VCaP (cell line): ENCODE data around the gene DDR1.
A peak's percentile ranks its signal among the peaks of the same experiment; 100 is the strongest.
"Not testable (repeated sequence)": the region's sequence is repeated elsewhere in the genome, so short reads cannot be mapped to it uniquely, and the experiment has no call there.

ENCODE experiments used
- H3K27ac ChIP-seq: fragments of 450-650 bp; 2 replicates; pipeline ENCODE4 v1.5.1; 2017
- TF ChIP-seq, protein P1 (sequence below): fragments of 450-650 bp; conservative IDR thresholded peaks from 2 replicates; pipeline ENCODE4 v1.5.1; 2017; ENCODE audit warnings: mild to moderate bottlenecking, moderate library complexity

The DDR1 gene

DNA sequence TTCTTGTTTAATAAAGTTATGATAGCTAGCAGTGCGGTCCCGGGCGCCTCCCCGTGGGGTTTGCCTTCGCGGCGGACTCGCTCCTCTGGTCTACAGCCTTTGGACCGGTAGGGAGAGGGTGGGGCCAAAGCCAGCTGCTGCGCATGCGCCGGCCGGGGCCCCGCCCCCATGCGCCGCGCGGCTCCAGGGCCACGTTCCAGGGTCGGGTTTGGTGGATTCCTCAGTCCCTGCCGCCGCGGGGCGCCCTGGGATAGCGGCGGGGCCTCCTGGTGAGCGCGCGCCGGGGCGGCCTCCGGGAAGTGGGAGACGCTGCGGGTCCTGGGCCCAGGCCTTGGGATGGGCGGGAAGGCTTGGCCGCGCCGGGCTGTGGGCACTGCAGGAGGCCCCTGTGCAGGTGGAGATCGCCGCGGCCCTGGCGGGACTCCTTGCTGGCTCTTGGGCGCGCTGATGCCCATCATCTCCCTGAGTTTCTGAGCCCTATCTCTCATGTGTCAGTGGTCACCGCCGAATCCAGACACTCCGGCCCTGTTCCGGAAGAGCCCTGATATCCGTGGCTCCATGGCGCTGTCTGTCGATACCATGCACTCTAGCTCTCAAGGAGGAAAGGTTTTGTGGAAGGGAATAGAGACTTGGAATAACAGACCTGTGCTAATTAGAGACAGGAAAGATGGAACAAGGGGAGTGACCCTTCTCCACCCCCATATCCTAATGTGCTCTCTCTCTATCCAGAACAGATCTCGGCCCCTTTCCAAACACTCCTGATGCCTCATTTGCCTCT is 29.9 kb downstream of the DDR1 start, which contains the start of gene VARS2:
VARS2 (plus strand) TSS at position 163 of the 778 bp plus-strand sequence; CDS start at position 762, 599 bp downstream.
- TF ChIP-seq, protein P1, sequence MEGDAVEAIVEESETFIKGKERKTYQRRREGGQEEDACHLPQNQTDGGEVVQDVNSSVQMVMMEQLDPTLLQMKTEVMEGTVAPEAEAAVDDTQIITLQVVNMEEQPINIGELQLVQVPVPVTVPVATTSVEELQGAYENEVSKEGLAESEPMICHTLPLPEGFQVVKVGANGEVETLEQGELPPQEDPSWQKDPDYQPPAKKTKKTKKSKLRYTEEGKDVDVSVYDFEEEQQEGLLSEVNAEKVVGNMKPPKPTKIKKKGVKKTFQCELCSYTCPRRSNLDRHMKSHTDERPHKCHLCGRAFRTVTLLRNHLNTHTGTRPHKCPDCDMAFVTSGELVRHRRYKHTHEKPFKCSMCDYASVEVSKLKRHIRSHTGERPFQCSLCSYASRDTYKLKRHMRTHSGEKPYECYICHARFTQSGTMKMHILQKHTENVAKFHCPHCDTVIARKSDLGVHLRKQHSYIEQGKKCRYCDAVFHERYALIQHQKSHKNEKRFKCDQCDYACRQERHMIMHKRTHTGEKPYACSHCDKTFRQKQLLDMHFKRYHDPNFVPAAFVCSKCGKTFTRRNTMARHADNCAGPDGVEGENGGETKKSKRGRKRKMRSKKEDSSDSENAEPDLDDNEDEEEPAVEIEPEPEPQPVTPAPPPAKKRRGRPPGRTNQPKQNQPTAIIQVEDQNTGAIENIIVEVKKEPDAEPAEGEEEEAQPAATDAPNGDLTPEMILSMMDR: peak; percentile 68
- H3K27ac ChIP-seq: peak within 1 kb of the TSS; percentile 86

DNA sequence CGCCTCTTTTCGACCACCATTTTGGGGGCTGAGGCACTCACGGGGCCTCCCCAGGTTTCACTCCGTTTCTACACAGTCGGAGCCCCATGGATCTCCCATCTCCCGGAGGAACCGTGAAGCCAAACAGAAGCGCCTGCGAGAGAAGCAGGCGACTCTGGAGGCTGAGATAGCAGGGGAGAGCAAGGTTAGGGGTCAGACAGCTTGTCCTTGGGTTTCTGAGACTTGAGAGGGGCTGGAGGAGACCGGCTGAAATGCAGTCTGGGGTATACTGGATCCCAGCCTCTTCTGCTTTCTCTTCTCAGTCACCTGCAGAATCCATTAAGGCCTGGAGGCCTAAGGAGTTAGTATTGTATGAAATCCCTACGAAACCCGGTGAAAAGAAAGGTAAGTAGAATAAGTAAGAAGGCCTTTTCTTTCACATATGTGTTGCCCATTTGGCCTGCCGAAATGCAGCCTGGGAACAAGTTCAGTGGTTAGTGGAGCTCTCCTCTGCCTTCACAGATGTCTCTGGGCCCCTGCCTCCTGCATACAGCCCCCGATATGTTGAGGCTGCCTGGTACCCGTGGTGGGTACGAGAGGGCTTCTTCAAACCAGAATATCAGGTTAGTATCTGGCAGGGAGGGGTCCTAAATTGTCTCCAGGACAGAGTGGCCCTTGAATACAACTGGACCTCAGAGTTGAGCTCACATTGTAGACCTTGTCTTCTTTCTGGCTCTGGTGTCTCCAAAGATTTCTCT is 30.7 kb downstream of the DDR1 start:
- TF ChIP-seq, protein P1: no peak
- H3K27ac ChIP-seq: peak overlapping the region; percentile 86

DNA sequence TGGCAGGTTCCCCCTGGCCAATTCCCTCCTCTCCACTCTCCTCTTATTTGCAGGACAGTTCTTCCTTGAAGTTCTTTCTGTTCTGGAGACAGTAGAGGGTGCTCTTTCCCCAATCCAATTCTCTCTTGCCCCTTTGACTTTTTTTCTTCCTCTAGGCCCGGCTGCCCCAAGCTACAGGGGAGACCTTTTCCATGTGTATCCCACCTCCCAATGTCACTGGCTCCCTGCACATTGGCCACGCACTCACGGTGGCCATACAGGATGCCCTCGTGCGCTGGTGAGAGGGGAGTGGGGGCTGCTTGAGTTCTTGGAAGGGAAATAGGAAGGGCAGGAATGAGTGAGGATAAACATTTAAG is 31.2 kb downstream of the DDR1 start:
- peak overlapping the region; percentile 86 for H3K27ac ChIP-seq

DNA sequence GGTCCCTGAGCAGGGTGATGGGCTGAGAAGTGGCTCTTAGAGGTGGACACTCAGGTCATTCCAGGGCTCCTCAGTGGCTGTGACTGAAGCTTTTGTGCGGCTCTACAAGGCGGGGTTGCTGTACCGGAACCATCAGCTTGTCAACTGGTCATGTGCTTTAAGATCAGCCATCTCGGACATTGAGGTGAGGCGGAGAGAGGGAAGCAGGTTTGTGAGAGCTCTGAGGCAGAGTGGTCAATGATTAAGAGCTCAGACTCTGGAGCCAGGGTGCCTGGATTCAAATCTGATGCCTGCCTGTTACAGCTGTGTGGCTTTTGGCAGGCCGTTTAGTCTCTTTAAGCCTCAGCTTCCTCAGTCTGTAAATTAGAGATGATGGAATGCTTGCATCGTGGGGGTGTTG is 32.7 kb downstream of the DDR1 start:
- TF ChIP-seq, protein P1: no peak
- peak overlapping the region; percentile 9; the same call in 1 of the 2 replicates for H3K27ac ChIP-seq

More for the DNA sequence above, 31.2 kb downstream of the DDR1 start:
- TF ChIP-seq, protein P1: peak; percentile 80

DNA sequence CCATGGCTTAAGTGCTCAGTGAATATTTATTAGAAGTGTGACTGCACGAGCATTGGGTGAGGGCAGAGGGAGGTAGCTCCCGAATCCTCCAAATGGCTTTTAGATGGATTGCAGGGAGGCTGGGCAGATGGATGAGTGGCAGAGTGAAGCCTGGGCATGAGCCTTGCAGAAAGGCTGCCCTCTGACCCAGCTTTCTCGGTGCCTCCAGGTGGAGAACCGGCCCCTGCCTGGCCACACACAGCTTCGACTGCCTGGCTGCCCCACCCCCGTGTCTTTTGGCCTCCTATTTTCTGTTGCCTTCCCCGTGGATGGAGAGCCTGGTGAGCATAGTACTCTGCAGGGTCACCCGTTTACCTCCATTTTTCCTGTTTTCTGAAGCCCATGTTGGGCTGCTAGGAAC is 33.2 kb downstream of the DDR1 start:
- no peak overlapping the region; the same call in 1 of the 2 replicates for H3K27ac ChIP-seq
- TF ChIP-seq, protein P1: no peak

DNA sequence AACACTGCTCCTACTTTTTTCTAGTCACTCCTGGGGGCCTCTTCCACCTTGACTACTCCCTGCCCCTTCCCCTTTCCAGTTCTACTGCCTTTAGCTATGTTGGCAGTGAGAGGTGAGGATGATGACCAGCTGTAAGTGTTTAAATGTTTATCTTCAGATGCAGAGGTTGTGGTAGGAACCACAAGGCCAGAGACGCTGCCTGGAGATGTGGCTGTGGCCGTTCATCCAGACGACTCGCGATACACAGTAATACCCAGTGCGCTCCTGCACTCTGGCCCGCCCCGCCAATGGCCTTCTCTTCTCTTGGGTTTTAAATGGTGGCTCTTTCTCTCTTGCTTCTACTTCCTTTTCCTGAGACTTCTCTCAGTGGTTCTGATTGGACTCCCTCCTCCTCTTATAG is 34.4 kb downstream of the DDR1 start:
- TF ChIP-seq, protein P1: no peak
- H3K27ac ChIP-seq: no peak overlapping the region

DNA sequence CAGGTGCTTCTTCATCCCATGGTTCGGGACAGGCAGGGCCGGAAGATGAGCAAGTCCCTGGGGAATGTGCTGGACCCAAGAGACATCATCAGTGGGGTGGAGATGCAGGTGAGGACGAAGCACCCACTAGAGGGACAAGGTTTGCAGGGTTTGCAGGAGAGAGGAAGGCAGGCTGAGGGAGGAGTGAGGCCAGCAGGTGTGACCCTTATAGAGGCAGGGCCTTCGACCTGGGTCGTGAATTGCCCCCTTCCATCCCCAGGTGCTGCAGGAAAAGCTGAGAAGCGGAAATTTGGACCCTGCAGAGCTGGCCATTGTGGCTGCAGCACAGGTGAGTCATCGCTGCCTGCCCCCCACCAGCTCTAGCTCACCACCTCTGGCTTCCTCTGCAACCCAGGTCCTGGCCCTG is 38.1 kb downstream of the DDR1 start:
- no peak overlapping the region for H3K27ac ChIP-seq
- TF ChIP-seq, protein P1: no peak

DNA sequence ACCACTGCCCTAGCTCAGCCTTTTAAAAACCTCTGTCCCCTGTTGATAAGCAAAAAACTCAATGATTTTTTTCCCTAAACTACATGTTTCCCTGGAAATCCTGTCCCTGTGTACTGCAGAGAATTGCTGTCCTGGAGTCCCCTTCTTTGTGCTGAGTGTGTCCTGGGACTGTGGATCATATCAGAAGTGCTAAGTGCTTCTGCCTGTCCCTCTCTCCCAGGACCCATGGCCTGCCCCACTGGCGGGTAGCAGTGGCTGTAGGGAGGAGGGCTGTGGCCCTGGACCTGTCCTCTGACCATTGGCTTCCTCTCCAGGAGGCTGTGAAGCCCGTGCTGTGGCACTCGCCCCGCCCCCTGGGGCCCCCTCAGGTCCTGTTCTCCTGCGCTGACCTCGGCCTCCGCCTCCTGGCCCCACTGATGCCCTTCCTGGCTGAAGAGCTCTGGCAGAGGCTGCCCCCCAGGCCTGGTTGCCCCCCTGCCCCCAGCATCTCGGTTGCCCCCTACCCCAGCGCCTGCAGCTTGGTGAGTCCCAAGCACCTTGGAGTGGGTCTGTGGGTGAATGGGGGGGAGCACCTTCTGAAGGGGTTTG is 39.8 kb downstream of the DDR1 start:
- H3K27ac ChIP-seq: not testable (repeated sequence)
